HepG2 (cell line): ENCODE measurements around the gene LOX. TPM values are rescaled to one million over a fixed set of nuclear protein-coding genes. Genes with fewer than 3 reads are reported as not detected.

Experiments
- ATAC-seq: fragments of 200-7000 bp; cut with Tn5 transposase; 3 replicates; pipeline ENCODE4 v1.9.1; 2020; ENCODE audit warnings: mild to moderate bottlenecking, moderate library complexity
- BruUV-seq: library from RNA; stranded (reverse); fragments of 400-500 nt; replicated peaks from 2 replicates; lab custom pipeline; 2021; lab: Mats Ljungman, UMichigan
- CTCF ChIA-PET: fragments of 300-600 bp; formaldehyde crosslinking; extraction: SDS; loops from one replicate; lab custom pipeline; 2021; ENCODE audit warnings: low total read pairs, inconsistent platforms, low intra/inter-chr PET ratio; lab: Yijun Ruan, JAX
- POLR2A ChIA-PET: fragments of 350-600 bp; sonication (Branson Sonifier 250); formaldehyde crosslinking; loops from one replicate; lab custom pipeline; 2020; ENCODE audit warnings: antibody characterized with exemption, inconsistent platforms; lab: Yijun Ruan, JAX
- DNase-seq: peaks from one replicate; pipeline ENCODE4 v3.0.0-alpha.2; 2015; ENCODE audit warnings: low spot score
- FAIRE-seq: peaks from 3 replicates; lab custom pipeline; 2011; peaks lifted over from hg19 to GRCh38; lab: Jason Lieb, UNC
- H2AFZ ChIP-seq: one replicate; pipeline ENCODE4 v1.6.1; 2011; ENCODE audit warnings: low read length, inconsistent platforms
- H3K27ac ChIP-seq: fragments of 300-600 bp; 3 replicates; pipeline ENCODE4 v1.8.0; 2011; ENCODE audit warnings: mixed run types, mild to moderate bottlenecking, mixed read lengths, low read length, inconsistent platforms; ENCODE audit not compliant: insufficient read depth; ENCODE audit errors: extremely low read length
- H3K27me3 ChIP-seq, 2 experiments: fragments of 200-600 bp in 1 of 2; 2 replicates in 1 of 2; 3 replicates in 1 of 2; pipeline versions ENCODE4 v1.6.0 to v1.8.0; 2011; ENCODE audit warnings: low read length in 2 of 2, mild to moderate bottlenecking in 2 of 2, moderate library complexity in 2 of 2, inconsistent platforms in 1 of 2; ENCODE audit not compliant: insufficient read depth in 2 of 2, control insufficient read depth in 1 of 2
- H3K36me3 ChIP-seq, 2 experiments: fragments of 200-600 bp in 1 of 2; replicated peaks in 1 of 2; 2 replicates in 1 of 2; 3 replicates in 1 of 2; pipeline versions ENCODE4 v1.5.1 to v1.8.0; 2011; ENCODE audit warnings: low read length in 2 of 2, inconsistent platforms in 1 of 2; ENCODE audit not compliant: insufficient read depth in 2 of 2, control insufficient read depth in 1 of 2
- H3K4me1 ChIP-seq: 2 replicates; pipeline ENCODE4 v1.5.1; 2012; ENCODE audit warnings: low read length, inconsistent platforms; ENCODE audit not compliant: insufficient read depth
- H3K4me2 ChIP-seq: 2 replicates; pipeline ENCODE4 v1.6.0; 2011; ENCODE audit warnings: low read depth, low read length, inconsistent platforms
- H3K4me3 ChIP-seq, 3 experiments: fragments of 200-600 bp in 1 of 3; sonication (generic), shearing (Covaris generic) in 1 of 3; replicated peaks in 1 of 3; 2 replicates each; pipeline ENCODE4 v1.5.1; 2011 to 2016; ENCODE audit warnings: low read length in 3 of 3, inconsistent platforms in 2 of 3, low read depth in 2 of 3, mild to moderate bottlenecking in 2 of 3, control low read depth in 1 of 3, mixed read lengths in 1 of 3; ENCODE audit not compliant: insufficient read depth in 1 of 3
- H3K79me2 ChIP-seq: one replicate; pipeline ENCODE4 v1.6.1; 2011; ENCODE audit warnings: low read length, inconsistent platforms; ENCODE audit not compliant: insufficient read depth
- H3K9ac ChIP-seq: 2 replicates; pipeline ENCODE4 v1.6.0; 2011; ENCODE audit warnings: mild to moderate bottlenecking, low read depth, low read length, inconsistent platforms; ENCODE audit not compliant: insufficient read depth
- H3K9me3 ChIP-seq: 2 replicates; pipeline ENCODE4 v1.5.1; 2012; ENCODE audit warnings: mild to moderate bottlenecking, low read length
- H4K20me1 ChIP-seq: 2 replicates; pipeline ENCODE4 v1.6.0; 2011; ENCODE audit warnings: inconsistent platforms, mild to moderate bottlenecking, low read length, moderate library complexity; ENCODE audit not compliant: insufficient read depth
- AGO1 ChIP-seq: fragments of 200-400 bp; formaldehyde crosslinking; IDR thresholded peaks from 2 replicates; pipeline ENCODE4 v1.6.1; 2017; ENCODE audit warnings: mild to moderate bottlenecking, low read depth, low read length, moderate library complexity; ENCODE audit not compliant: poor library complexity, severe bottlenecking
- KDM2A ChIP-seq: sonication (generic); formaldehyde crosslinking; IDR thresholded peaks from 2 replicates; pipeline ENCODE4 v1.4.0; 2020; ENCODE audit warnings: low read depth, missing genetic modification reagents, borderline replicate concordance
- KDM5A ChIP-seq: fragments of 200-600 bp; sonication (generic); IDR thresholded peaks from 2 replicates; pipeline ENCODE4 v1.7.0; 2018; ENCODE audit warnings: antibody characterized with exemption, mild to moderate bottlenecking, low read length, borderline replicate concordance
- MTF1 ChIP-seq: sonication (generic); formaldehyde crosslinking; IDR thresholded peaks from 2 replicates; pipeline ENCODE4 v1.5.0; 2020; ENCODE audit warnings: missing genetic modification reagents
- NFE2L2 ChIP-seq: fragments of 150-350 bp; IDR thresholded peaks from 2 replicates; pipeline ENCODE4 v1.6.1; 2014; ENCODE audit warnings: low read length
- ZNF337 ChIP-seq: sonication (generic); formaldehyde crosslinking; IDR thresholded peaks from 2 replicates; pipeline ENCODE4 v1.5.1; 2020; ENCODE audit warnings: missing genetic modification reagents, low read depth, mild to moderate bottlenecking, borderline replicate concordance
- ZNF501 ChIP-seq: sonication (generic); formaldehyde crosslinking; IDR thresholded peaks from 2 replicates; pipeline ENCODE4 v1.5.1; 2020; ENCODE audit warnings: mild to moderate bottlenecking, moderate library complexity, missing genetic modification reagents
- ZNF781 ChIP-seq: sonication (generic); formaldehyde crosslinking; IDR thresholded peaks from 2 replicates; pipeline ENCODE4 v1.5.1; 2020; ENCODE audit warnings: borderline replicate concordance, mild to moderate bottlenecking, missing genetic modification reagents; ENCODE audit errors: not compliant biosample characterization
- WGBS: methylation state at CpG from one replicate; pipeline ENCODE4 v1.1.6; 2017; ENCODE audit warnings: low lambda C conversion rate; 5-methylcytosine and 5-hydroxymethylcytosine counted together
- in situ Hi-C: cut with HindIII; loops from 2 replicates; pipeline ENCODE4 v1.10.0; 2017; ENCODE audit warnings: low pct_unique_long_range_greater_than_20kb; ENCODE audit not compliant: extremely low pct_ligation_motif_present
- intact Hi-C: fragments of 100-400 bp; cut with micrococcal nuclease; formaldehyde crosslinking; loops from one replicate; pipeline ENCODE4 v1.10.0; 2022; ENCODE audit not compliant: unreplicated experiment
- polyA plus RNA-seq, 8 experiments: library from polyadenylated mRNA; depleted of rRNA in 3 of 8; stranded (reverse) in 7 of 8; unstranded in 1 of 8; fragments of >200 nt; fragmentation: Illumina TruSeq in 4 of 8; extraction: Trizol in 4 of 8; gene quantifications; 2 replicates each; pipeline versions ENCODE4 v1.2.1 to v1.2.3, GENCODE V29; 2011 to 2016; ENCODE audit warnings: low read depth in 4 of 8, missing spikeins in 1 of 8, mixed read lengths in 1 of 8; ENCODE audit not compliant: insufficient read depth in 1 of 8
- total RNA-seq, 5 experiments: library from RNA; depleted of rRNA; stranded (reverse); fragments of >200 nt; fragmentation: Illumina TruSeq; extraction: Trizol; gene quantifications; 2 replicates each; pipeline ENCODE4 v1.2.3, GENCODE V29; 2016; ENCODE audit warnings: low read depth in 1 of 5
- TF ChIP-seq, protein P1 (sequence below): sonication (generic); formaldehyde crosslinking; IDR thresholded peaks from 2 replicates; pipeline ENCODE4 v1.4.0; 2020; ENCODE audit warnings: missing genetic modification reagents, borderline replicate concordance
- TF ChIP-seq, protein P2 (sequence below): sonication (generic); formaldehyde crosslinking; conservative IDR thresholded peaks from 2 replicates; pipeline ENCODE4 v1.8.0; 2022; ENCODE audit warnings: low read depth, missing genetic modification reagents
- TF ChIP-seq, protein P3 (sequence below): sonication (generic); formaldehyde crosslinking; IDR thresholded peaks from 2 replicates; pipeline ENCODE4 v1.4.0; 2020; ENCODE audit warnings: missing genetic modification reagents
- TF ChIP-seq, protein P4 (sequence below): sonication (generic); formaldehyde crosslinking; IDR thresholded peaks from 2 replicates; pipeline ENCODE4 v1.8.1; 2022; ENCODE audit warnings: low read depth, mild to moderate bottlenecking, missing genetic modification reagents

LOX gene
- total and polyA plus RNA-seq, 2 of the 13 experiments (the other 11 are each of a cell fraction or from before 2014, with no cell fraction given) = 0.73 to 173 TPM

DNA sequence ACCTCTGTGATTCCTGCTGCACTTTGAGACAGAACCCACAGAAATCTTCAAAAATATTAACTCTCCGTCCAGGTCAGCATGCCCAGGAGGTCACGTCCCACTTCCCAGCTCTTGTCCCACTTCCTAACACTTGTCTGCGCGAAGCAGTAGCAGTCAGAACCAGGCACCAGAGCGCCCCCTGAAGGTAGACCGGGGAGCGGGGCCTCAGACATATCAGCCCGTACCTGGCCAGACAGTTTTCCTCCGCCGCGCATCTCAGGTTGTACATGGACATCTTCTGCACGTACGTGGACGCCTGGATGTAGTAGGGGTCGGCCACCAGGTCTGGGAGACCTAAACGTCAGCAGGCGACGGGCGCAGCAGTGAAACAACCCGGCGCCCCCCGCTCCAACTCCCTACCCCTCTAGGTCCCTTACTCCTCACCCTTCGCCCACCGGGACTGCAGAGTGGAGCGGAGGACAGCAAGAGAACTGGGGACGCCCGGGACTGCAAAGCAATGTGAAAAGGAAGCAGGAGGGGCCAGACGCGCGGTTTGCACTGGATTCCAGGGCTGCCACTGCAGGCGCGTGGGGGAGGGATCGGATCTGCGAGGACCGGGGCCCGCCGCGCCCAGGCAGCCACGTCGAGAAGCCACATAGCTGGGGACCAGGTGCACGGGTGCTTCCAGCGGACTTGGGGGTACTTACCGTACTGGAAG lies 1.2 kb downstream of the LOX start (continued):
- TF ChIP-seq, protein P1, sequence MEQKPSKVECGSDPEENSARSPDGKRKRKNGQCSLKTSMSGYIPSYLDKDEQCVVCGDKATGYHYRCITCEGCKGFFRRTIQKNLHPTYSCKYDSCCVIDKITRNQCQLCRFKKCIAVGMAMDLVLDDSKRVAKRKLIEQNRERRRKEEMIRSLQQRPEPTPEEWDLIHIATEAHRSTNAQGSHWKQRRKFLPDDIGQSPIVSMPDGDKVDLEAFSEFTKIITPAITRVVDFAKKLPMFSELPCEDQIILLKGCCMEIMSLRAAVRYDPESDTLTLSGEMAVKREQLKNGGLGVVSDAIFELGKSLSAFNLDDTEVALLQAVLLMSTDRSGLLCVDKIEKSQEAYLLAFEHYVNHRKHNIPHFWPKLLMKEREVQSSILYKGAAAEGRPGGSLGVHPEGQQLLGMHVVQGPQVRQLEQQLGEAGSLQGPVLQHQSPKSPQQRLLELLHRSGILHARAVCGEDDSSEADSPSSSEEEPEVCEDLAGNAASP (CRISPR knock-in tag) = no peak
- TF ChIP-seq, protein P2, sequence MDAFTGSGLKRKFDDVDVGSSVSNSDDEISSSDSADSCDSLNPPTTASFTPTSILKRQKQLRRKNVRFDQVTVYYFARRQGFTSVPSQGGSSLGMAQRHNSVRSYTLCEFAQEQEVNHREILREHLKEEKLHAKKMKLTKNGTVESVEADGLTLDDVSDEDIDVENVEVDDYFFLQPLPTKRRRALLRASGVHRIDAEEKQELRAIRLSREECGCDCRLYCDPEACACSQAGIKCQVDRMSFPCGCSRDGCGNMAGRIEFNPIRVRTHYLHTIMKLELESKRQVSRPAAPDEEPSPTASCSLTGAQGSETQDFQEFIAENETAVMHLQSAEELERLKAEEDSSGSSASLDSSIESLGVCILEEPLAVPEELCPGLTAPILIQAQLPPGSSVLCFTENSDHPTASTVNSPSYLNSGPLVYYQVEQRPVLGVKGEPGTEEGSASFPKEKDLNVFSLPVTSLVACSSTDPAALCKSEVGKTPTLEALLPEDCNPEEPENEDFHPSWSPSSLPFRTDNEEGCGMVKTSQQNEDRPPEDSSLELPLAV (CRISPR knock-in tag) = no peak
- TF ChIP-seq NFE2L2 (no peak), KDM2A (peak; percentile 72), ZNF781 (CRISPR knock-in tag) (no peak)

DNA sequence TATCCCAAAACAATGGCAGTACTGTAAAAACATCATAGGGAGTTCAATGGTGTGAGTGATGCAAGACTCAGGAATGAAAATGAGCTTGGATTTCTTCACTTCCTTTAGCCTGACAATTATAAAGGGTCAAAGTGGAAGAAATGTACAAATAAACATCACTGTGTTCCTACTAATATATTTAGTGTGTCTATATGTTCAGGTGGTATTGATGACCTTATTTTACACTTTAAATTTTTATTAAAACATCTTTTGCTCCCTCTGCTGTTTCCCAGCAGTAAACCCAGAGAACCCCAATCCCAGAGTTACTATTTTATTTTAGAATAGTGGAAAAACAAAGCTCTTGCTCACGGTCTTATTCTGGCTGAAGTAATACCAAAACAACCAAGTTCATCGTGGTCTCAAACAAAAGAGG lies 2.0 kb downstream of the LOX start:
- peak overlapping the region; percentile 48 to 86 (median 74) for H3K4me3 ChIP-seq
- FAIRE-seq = no peak
- peak; percentile 21 for ATAC-seq
- POLR2A ChIA-PET = interaction anchor here (0.7 to 1.7 kb wide), 2 partner anchors 56 to 1348 kb away, joined by 3 to 4 read pairs; partner anchors contain the start of gene CEP120
- intact Hi-C loops (loop anchor here (1.0 to 2.0 kb wide), 2 partner anchors 37 to 115 kb away; partner anchors contain the start of gene SRFBP1), in situ Hi-C loops (loop anchor here (10.0 kb wide), 1 partner anchor 101 kb away; no protein-coding TSS in a partner anchor)
- H3K27me3 ChIP-seq = peaks cover 0 to 7% of the 10 kb centered on the region in 2 experiments; a peak in 3 of 5 replicates
- BruUV-seq = no TSS peak
- WGBS = 0% methylated on average over 2 of the region's 2 CpGs
- no peaks in the 10 kb centered on the region for H3K79me2 ChIP-seq
- CTCF ChIA-PET = no interaction called here
- H3K36me3 ChIP-seq = peaks cover 3 to 6% of the 10 kb centered on the region in 2 experiments
- H3K9me3 ChIP-seq = no peaks in the 10 kb centered on the region
- no peaks in the 10 kb centered on the region for H4K20me1 ChIP-seq
- peak overlapping the region; percentile 72 for H3K9ac ChIP-seq
- H3K4me2 ChIP-seq = peak overlapping the region; percentile 99
- H3K4me1 ChIP-seq = peaks cover 53% of the 10 kb centered on the region
- peak overlapping the region; percentile 77 for H3K27ac ChIP-seq
- DNase-seq = peak; percentile 88
- no peak overlapping the region for H2AFZ ChIP-seq
- TF ChIP-seq ZNF337 (CRISPR knock-in tag) = no peak
- TF ChIP-seq ZNF501 (CRISPR knock-in tag) = no peak
- TF ChIP-seq, protein P3, sequence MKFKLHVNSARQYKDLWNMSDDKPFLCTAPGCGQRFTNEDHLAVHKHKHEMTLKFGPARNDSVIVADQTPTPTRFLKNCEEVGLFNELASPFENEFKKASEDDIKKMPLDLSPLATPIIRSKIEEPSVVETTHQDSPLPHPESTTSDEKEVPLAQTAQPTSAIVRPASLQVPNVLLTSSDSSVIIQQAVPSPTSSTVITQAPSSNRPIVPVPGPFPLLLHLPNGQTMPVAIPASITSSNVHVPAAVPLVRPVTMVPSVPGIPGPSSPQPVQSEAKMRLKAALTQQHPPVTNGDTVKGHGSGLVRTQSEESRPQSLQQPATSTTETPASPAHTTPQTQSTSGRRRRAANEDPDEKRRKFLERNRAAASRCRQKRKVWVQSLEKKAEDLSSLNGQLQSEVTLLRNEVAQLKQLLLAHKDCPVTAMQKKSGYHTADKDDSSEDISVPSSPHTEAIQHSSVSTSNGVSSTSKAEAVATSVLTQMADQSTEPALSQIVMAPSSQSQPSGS (CRISPR knock-in tag) = peak; percentile 65; the same call in 1 of the 2 replicates
- TF ChIP-seq KDM5A = peak; percentile 10; the same call in 1 of the 2 replicates
- TF ChIP-seq AGO1 = no peak
- TF ChIP-seq, protein P4, sequence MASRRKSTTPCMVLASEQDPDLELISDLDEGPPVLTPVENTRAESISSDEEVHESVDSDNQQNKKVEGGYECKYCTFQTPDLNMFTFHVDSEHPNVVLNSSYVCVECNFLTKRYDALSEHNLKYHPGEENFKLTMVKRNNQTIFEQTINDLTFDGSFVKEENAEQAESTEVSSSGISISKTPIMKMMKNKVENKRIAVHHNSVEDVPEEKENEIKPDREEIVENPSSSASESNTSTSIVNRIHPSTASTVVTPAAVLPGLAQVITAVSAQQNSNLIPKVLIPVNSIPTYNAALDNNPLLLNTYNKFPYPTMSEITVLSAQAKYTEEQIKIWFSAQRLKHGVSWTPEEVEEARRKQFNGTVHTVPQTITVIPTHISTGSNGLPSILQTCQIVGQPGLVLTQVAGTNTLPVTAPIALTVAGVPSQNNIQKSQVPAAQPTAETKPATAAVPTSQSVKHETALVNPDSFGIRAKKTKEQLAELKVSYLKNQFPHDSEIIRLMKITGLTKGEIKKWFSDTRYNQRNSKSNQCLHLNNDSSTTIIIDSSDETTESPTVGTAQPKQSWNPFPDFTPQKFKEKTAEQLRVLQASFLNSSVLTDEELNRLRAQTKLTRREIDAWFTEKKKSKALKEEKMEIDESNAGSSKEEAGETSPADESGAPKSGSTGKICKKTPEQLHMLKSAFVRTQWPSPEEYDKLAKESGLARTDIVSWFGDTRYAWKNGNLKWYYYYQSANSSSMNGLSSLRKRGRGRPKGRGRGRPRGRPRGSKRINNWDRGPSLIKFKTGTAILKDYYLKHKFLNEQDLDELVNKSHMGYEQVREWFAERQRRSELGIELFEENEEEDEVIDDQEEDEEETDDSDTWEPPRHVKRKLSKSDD (CRISPR knock-in tag) = no peak
- no peak for TF ChIP-seq MTF1 (CRISPR knock-in tag)
